Aorta (tissue), 5 donors: ENCODE data around the gene PPP5C. TPM values are rescaled to one million over a fixed set of nuclear protein-coding genes. Genes with fewer than 3 reads are reported as not detected.

Source experiments
- ATAC-seq: fragments of 200-7000 bp; cut with Tn5 transposase; one replicate; pipeline ENCODE4 v1.9.1; 2022; ENCODE audit warnings: moderate library complexity; ENCODE audit not compliant: low FRiP score
- DNase-seq, 2 donors: peaks; one replicate each; pipeline ENCODE4 v3.0.0-alpha.2; 2020
- H3K27ac ChIP-seq, 2 donors: one replicate each; pipeline ENCODE4 v1.5.1; 2013; ENCODE audit warnings: low read length in 2 of 2, mild to moderate bottlenecking in 2 of 2, moderate library complexity in 2 of 2, control low read depth in 1 of 2, inconsistent platforms in 1 of 2, low read depth in 1 of 2
- H3K27me3 ChIP-seq, 2 donors: one replicate each; pipeline ENCODE4 v1.6.1; 2013; ENCODE audit warnings: control low read depth in 1 of 2, low read length in 1 of 2, mild to moderate bottlenecking in 1 of 2, moderate library complexity in 1 of 2; ENCODE audit not compliant: insufficient read depth in 2 of 2, control insufficient read depth in 1 of 2
- H3K36me3 ChIP-seq, 2 donors: one replicate each; pipeline ENCODE4 v1.6.1; 2013; ENCODE audit warnings: control low read depth in 1 of 2, low read length in 1 of 2, mild to moderate bottlenecking in 1 of 2; ENCODE audit not compliant: insufficient read depth in 2 of 2, control insufficient read depth in 1 of 2
- H3K4me1 ChIP-seq, 2 donors: one replicate each; pipeline ENCODE4 v1.6.1; 2013; ENCODE audit warnings: low read length in 2 of 2, control low read depth in 1 of 2, mild to moderate bottlenecking in 1 of 2, moderate library complexity in 1 of 2; ENCODE audit not compliant: insufficient read depth in 2 of 2, control insufficient read depth in 1 of 2
- H3K4me3 ChIP-seq, 2 donors: one replicate each; pipeline ENCODE4 v1.5.1; 2013; ENCODE audit warnings: low read length in 2 of 2, control low read depth in 1 of 2, mild to moderate bottlenecking in 1 of 2
- H3K9me3 ChIP-seq: one replicate; pipeline ENCODE4 v1.6.1; 2013; ENCODE audit warnings: mild to moderate bottlenecking, low read length; ENCODE audit not compliant: control insufficient read depth
- WGBS, 2 donors: extraction: QIAGEN DNeasy Blood & Tissue Kit; methylation state at CpG; one replicate each; pipeline ENCODE4 v1.1.7; 2013; 5-methylcytosine and 5-hydroxymethylcytosine counted together
- intact Hi-C, 2 donors: fragments of 100-400 bp; cut with DNase I; formaldehyde crosslinking; loops; one replicate each; pipeline versions ENCODE4 v1.14.2 to v1.15.0; 2022
- polyA plus RNA-seq, 2 donors: library from polyadenylated mRNA; stranded (reverse); fragments of 200-250 nt; gene quantifications; one replicate each; pipeline ENCODE4 v1.2.3, GENCODE V29; 2013
- total RNA-seq, 2 donors: library from RNA; stranded (reverse); fragmentation: NEBNext Ultra II Directional; extraction: Animal tissue kit (Norgen Biotek cat#: 25700); gene quantifications; one replicate each; pipeline ENCODE4 v1.2.1, GENCODE V29; 2021
- donor health status: healthy with polysubstance abuse.
- donor health status: Bipolar disorder and iron deficiency.
- donor health status: DM: no; HTN: no; CAD: no.
- donor health status: DM: no; HTN: no; CAD: no.
- donor health status: DM: yes; HTN: yes; CAD: no.

PPP5C gene
- total and polyA plus RNA-seq, 4 donors: 23.0 to 63.7 (median 58.5) TPM

DNA sequence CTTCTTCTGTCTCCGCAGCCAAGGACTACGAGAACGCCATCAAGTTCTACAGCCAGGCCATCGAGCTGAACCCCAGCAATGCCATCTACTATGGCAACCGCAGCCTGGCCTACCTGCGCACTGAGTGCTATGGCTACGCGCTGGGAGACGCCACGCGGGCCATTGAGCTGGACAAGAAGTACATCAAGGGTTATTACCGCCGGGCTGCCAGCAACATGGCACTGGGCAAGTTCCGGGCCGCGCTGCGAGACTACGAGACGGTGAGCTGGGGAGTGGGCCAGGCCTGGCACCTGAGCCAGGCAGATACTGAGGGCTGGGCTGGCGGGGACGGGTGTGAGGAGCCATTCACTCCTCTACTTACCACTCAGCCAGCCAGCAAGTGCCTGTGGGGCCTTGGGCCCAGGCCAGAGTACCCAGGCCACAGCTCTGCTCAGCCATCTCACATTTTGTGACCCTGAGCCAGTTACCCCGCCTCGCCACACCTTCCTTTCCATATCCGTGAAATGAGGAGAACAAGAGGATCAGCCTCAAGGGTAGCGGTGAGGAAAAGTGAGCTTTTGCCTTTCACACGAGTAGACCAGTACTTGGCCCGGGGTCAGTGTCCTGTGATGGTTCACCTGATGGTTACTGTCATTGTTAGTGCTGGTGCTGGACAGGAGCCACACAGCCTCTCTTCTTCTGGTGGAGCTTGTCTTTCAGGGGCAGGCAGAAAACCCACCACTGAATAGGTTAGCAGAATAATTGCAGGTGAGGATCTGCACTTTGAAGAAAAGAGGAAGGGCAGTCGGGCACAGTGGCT lies 7.0 kb downstream of the PPP5C start:
- H3K27me3 ChIP-seq: no peaks in the 10 kb centered on the region
- DNase-seq (peak in 1 of 2 donors; percentile 36), ATAC-seq (no peak)
- H3K4me3 ChIP-seq: no peak overlapping the region
- WGBS, 2 donors: 88 to 92% methylated on average over 28 of the region's 28 CpGs
- no peaks in the 10 kb centered on the region for H3K9me3 ChIP-seq
- H3K4me1 ChIP-seq: peaks cover 2 to 3% of the 10 kb centered on the region in 2 donors
- intact Hi-C loops: no loop called here
- H3K36me3 ChIP-seq: peaks cover 0 to 3% of the 10 kb centered on the region in 2 donors
- no peak overlapping the region for H3K27ac ChIP-seq

GRCh38 chr19:46355234-46356148 lies 8.6 kb downstream of the PPP5C start:
- intact Hi-C loops: no loop called here
- ATAC-seq (no peak), DNase-seq (peak; percentile 36 to 73)
- Histone ChIP-seq H3K36me3 (peaks cover 0 to 3% of the 10 kb centered on the region in 2 donors), H3K27ac (no peak overlapping the region), H3K4me1 (peaks cover 2% of the 10 kb centered on the region in 2 donors), H3K27me3 (no peaks in the 10 kb centered on the region), H3K9me3 (no peaks in the 10 kb centered on the region), H3K4me3 (no peak overlapping the region)
- WGBS, 2 donors: 77 to 81% methylated on average over 23 of the region's 23 CpGs

DNA sequence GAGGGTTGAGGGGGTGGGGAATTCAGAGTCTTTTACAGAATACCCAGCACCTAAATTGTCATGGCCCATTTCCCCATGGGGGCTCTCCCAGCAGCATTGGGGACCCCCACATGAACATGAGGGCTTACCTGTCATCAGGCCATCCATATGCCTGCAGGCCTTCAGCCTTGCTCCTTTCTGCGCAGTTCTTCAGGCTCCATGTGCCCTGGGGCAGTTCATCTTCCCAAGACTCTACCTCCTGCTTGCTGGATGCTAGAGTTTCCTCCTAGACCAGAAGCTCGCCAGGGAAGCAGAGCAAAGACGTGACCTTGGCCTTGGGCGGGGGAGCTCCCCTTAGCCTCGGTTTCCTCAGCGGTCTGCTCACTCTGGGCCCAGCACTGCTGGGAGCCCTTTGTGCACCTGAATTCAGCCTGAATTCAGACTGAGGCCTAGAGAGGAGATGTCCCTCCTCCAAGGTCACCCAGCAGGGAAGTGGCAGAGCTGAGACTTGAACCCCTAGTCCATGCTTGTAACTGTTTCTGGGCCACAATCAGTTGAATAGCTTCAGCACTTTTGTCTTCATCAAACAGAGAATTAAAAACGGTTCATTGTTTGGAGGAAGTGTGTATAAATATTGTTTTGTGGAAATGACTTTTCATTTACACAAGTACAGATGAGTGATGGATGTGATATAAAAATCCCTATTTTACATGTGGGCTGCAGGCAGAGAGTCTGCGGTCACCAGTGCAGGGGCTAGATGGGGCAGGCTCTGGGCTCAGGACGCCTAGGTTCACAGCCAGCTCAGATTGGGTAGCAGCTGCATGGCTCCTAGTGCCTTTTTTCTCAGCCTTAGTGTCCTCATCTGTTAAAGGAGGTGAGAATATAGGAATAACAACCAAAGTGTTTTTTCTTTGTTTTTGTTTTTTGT lies 9.5 kb downstream of the PPP5C start:
- H3K4me1 ChIP-seq: peaks cover 0 to 2% of the 10 kb centered on the region in 2 donors
- WGBS, 2 donors: 82 to 88% methylated on average over 9 of the region's 9 CpGs
- peaks cover 0 to 3% of the 10 kb centered on the region in 2 donors for H3K36me3 ChIP-seq
- H3K4me3 ChIP-seq: no peak overlapping the region
- intact Hi-C loops: no loop called here
- H3K9me3 ChIP-seq: no peaks in the 10 kb centered on the region
- no peaks in the 10 kb centered on the region for H3K27me3 ChIP-seq
- peak in 1 of 2 donors; percentile 19 for DNase-seq
- H3K27ac ChIP-seq: no peak overlapping the region
- no peak for ATAC-seq

- no peaks in the 10 kb centered on the region for H3K9me3 ChIP-seq
- DNase-seq (peak in 1 of 2 donors; percentile 11), ATAC-seq (no peak)
- H3K4me3 ChIP-seq: no peak overlapping the region
- H3K27ac ChIP-seq: no peak overlapping the region
- intact Hi-C loops: no loop called here
- no peaks in the 10 kb centered on the region for H3K27me3 ChIP-seq
- no peaks in the 10 kb centered on the region for H3K4me1 ChIP-seq
- WGBS, 2 donors: 85 to 88% methylated on average over 7 of the region's 7 CpGs
- peaks cover 0 to 3% of the 10 kb centered on the region in 2 donors for H3K36me3 ChIP-seq
Measured at GRCh38 chr19:46357846-46358583, 11.1 kb downstream of the PPP5C start.

- no peaks in the 10 kb centered on the region for H3K4me1 ChIP-seq
- DNase-seq: no peak
- no peak overlapping the region for H3K4me3 ChIP-seq
- H3K36me3 ChIP-seq: no peaks in the 10 kb centered on the region
- 60 to 64% methylated on average over 2 of the region's 2 CpGs for WGBS, 2 donors
- no peaks in the 10 kb centered on the region for H3K9me3 ChIP-seq
- no peak for ATAC-seq
- no peak overlapping the region for H3K27ac ChIP-seq
- intact Hi-C loops: no loop called here
- no peaks in the 10 kb centered on the region for H3K27me3 ChIP-seq
Measured at GRCh38 chr19:46361915-46362314, 15.0 kb downstream of the PPP5C start.

- ATAC-seq (no peak), DNase-seq (no peak)
- Histone ChIP-seq H3K27me3 (no peaks in the 10 kb centered on the region), H3K4me1 (no peaks in the 10 kb centered on the region), H3K4me3 (no peak overlapping the region), H3K36me3 (no peaks in the 10 kb centered on the region), H3K9me3 (no peaks in the 10 kb centered on the region), H3K27ac (no peak overlapping the region)
- intact Hi-C loops: no loop called here
- WGBS, 2 donors: 83 to 85% methylated on average over 2 of the region's 2 CpGs
Measured at GRCh38 chr19:46364359-46364758, 17.5 kb downstream of the PPP5C start.

GRCh38 chr19:46365561-46365960 lies 18.7 kb downstream of the PPP5C start:
- intact Hi-C loops: no loop called here
- H3K27me3 ChIP-seq: no peaks in the 10 kb centered on the region
- DNase-seq (peak in 1 of 2 donors; percentile 15), ATAC-seq (no peak)
- no peak overlapping the region for H3K4me3 ChIP-seq
- WGBS, 2 donors: 79 to 82% methylated on average over 4 of the region's 4 CpGs
- H3K4me1 ChIP-seq: no peaks in the 10 kb centered on the region
- H3K27ac ChIP-seq: no peak overlapping the region
- no peaks in the 10 kb centered on the region for H3K9me3 ChIP-seq
- H3K36me3 ChIP-seq: no peaks in the 10 kb centered on the region
